ENCODE measurements around the gene ALDH2.
"Not testable (repeated sequence)": the region's sequence is repeated elsewhere in the genome, so short reads cannot be mapped to it uniquely, and the experiment has no call there.

Gene ALDH2

GRCh38 chr12:111827907-111828306 lies 61.2 kb downstream of the ALDH2 start:
- no peak for DNase-seq (ENCODE audit: low read depth)

- DNase-seq (ENCODE audit: low read depth): no peak
Measured at GRCh38 chr12:111828338-111828979, 61.7 kb downstream of the ALDH2 start.

GRCh38 chr12:111829635-111830034 lies 62.9 kb downstream of the ALDH2 start:
- not testable (repeated sequence) for DNase-seq (ENCODE audit: low read depth)

- DNase-seq (ENCODE audit: low read depth): not testable (repeated sequence)
Measured at GRCh38 chr12:111834740-111835386, 68.1 kb downstream of the ALDH2 start.

GRCh38 chr12:111835531-111836181 lies 68.9 kb downstream of the ALDH2 start:
- not testable (repeated sequence) for DNase-seq (ENCODE audit: low read depth)

- DNase-seq (ENCODE audit: low read depth): no peak
Measured at GRCh38 chr12:111838353-111838752, 71.6 kb downstream of the ALDH2 start.

GRCh38 chr12:111840807-111841206 lies 74.1 kb downstream of the ALDH2 start:
- DNase-seq (ENCODE audit: low read depth): no peak

GRCh38 chr12:111841236-111841749 lies 74.6 kb downstream of the ALDH2 start:
- DNase-seq (ENCODE audit: low read depth): no peak

GRCh38 chr12:111841750-111842555 lies 75.2 kb downstream of the ALDH2 start, which contains the start of gene MAPKAPK5:
TSS of gene MAPKAPK5 (plus strand) at chr12:111842228. CDS start at chr12:111842734, 506 bp downstream.
- DNase-seq (ENCODE audit: low read depth): peak; percentile 95

- DNase-seq (ENCODE audit: low read depth): peak; percentile 19
Measured at GRCh38 chr12:111842556-111843396, 76.0 kb downstream of the ALDH2 start.

- DNase-seq (ENCODE audit: low read depth): no peak
Measured at GRCh38 chr12:111846016-111846415, 79.3 kb downstream of the ALDH2 start.

- DNase-seq (ENCODE audit: low read depth): no peak
Measured at GRCh38 chr12:111850526-111850925, 83.8 kb downstream of the ALDH2 start.

- DNase-seq (ENCODE audit: low read depth): no peak
Measured at GRCh38 chr12:111858186-111858585, 91.5 kb downstream of the ALDH2 start.

GRCh38 chr12:111858778-111859177 lies 92.0 kb downstream of the ALDH2 start:
- no peak for DNase-seq (ENCODE audit: low read depth)

GRCh38 chr12:111864913-111865312 lies 98.2 kb downstream of the ALDH2 start:
- no peak for DNase-seq (ENCODE audit: low read depth)
